GM23338 (cell line): ENCODE measurements around the gene RYR3. TPM values are rescaled to one million over a fixed set of nuclear protein-coding genes. Genes with fewer than 3 reads are reported as not detected.

Source experiments
- ATAC-seq: fragments of 200-7000 bp; cut with Tn5 transposase; 3 replicates; pipeline ENCODE4 v1.9.1; 2020
- DNase-seq: peaks from one replicate; pipeline ENCODE4 v3.0.0-alpha.2; 2015; ENCODE audit warnings: low spot score
- H2AFZ ChIP-seq: fragments of 200-600 bp; sonication (generic); 2 replicates; pipeline ENCODE4 v1.8.0; 2016; ENCODE audit warnings: antibody characterized with exemption, mild to moderate bottlenecking, moderate library complexity
- H3F3A ChIP-seq: fragments of 200-600 bp; sonication (generic); replicated peaks from 2 replicates; pipeline ENCODE4 v1.8.0; 2017; ENCODE audit warnings: antibody characterized with exemption, mixed run types, low read depth
- H3K27ac ChIP-seq: fragments of 200-600 bp; sonication (generic); 2 replicates; pipeline ENCODE4 v1.6.1; 2016; ENCODE audit warnings: low read depth
- H3K27me3 ChIP-seq: fragments of 200-600 bp; sonication (generic); 2 replicates; pipeline ENCODE4 v1.8.0; 2016; ENCODE audit warnings: mild to moderate bottlenecking, mixed run types, moderate library complexity; ENCODE audit not compliant: insufficient read depth
- H3K36me3 ChIP-seq: fragments of 200-600 bp; sonication (generic); 2 replicates; pipeline ENCODE4 v1.8.0; 2016; ENCODE audit warnings: mild to moderate bottlenecking; ENCODE audit not compliant: insufficient read depth
- H3K4me1 ChIP-seq: fragments of 200-600 bp; sonication (generic); 2 replicates; pipeline ENCODE4 v1.8.0; 2016; ENCODE audit warnings: mild to moderate bottlenecking, moderate library complexity; ENCODE audit not compliant: insufficient read depth
- H3K4me2 ChIP-seq: fragments of 200-600 bp; sonication (generic); 2 replicates; pipeline ENCODE4 v1.7.1; 2017; ENCODE audit warnings: mixed run types
- H3K4me3 ChIP-seq: fragments of 200-600 bp; sonication (generic); 2 replicates; pipeline ENCODE4 v1.6.1; 2016; ENCODE audit warnings: mixed run types
- H3K79me2 ChIP-seq: fragments of 200-600 bp; sonication (generic); replicated peaks from 2 replicates; pipeline ENCODE4 v1.8.0; 2017; ENCODE audit warnings: mild to moderate bottlenecking; ENCODE audit not compliant: insufficient read depth
- H3K9me2 ChIP-seq: fragments of 200-600 bp; sonication (generic); 2 replicates; pipeline ENCODE4 v1.8.0; 2017; ENCODE audit not compliant: insufficient read depth
- H4K20me1 ChIP-seq: fragments of 200-600 bp; sonication (generic); replicated peaks from 2 replicates; pipeline ENCODE4 v1.8.0; 2017; ENCODE audit warnings: mild to moderate bottlenecking; ENCODE audit not compliant: insufficient read depth
- H3K27ac Mint-ChIP-seq: 2 replicates; pipeline ENCODE4 v1.8.0; 2020; ENCODE audit warnings: inconsistent platforms, mild to moderate bottlenecking, moderate library complexity, mixed read lengths
- H3K27me3 Mint-ChIP-seq: 3 replicates; pipeline ENCODE4 v1.8.0; 2022; ENCODE audit warnings: low read depth, mild to moderate bottlenecking, moderate library complexity, mixed read lengths, inconsistent platforms; ENCODE audit not compliant: insufficient read depth, poor library complexity
- H3K36me3 Mint-ChIP-seq: 3 replicates; pipeline ENCODE4 v1.8.0; 2021; ENCODE audit warnings: low read depth, mild to moderate bottlenecking, inconsistent platforms, moderate library complexity, mixed read lengths
- H3K4me1 Mint-ChIP-seq: 3 replicates; pipeline ENCODE4 v1.8.0; 2020; ENCODE audit warnings: mild to moderate bottlenecking, inconsistent platforms, mixed read lengths
- H3K4me3 Mint-ChIP-seq: 3 replicates; pipeline ENCODE4 v1.8.0; 2021; ENCODE audit warnings: moderate library complexity, mild to moderate bottlenecking, inconsistent platforms, mixed read lengths
- H3K9me3 Mint-ChIP-seq: 3 replicates; pipeline ENCODE4 v1.8.0; 2020; ENCODE audit warnings: moderate library complexity, mild to moderate bottlenecking, inconsistent platforms, mixed read lengths
- CREB1 ChIP-seq: fragments of 250-450 bp; sonication (Bioruptor Pico); IDR thresholded peaks from 2 replicates; pipeline ENCODE4 v1.5.0; 2020; ENCODE audit warnings: low read depth, mild to moderate bottlenecking, moderate library complexity
- EZH2 ChIP-seq: fragments of 200-600 bp; sonication (generic); IDR thresholded peaks from one replicate; pipeline ENCODE4 v1.8.0; 2017; ENCODE audit warnings: antibody characterized with exemption, mild to moderate bottlenecking, low read depth; ENCODE audit not compliant: unreplicated experiment
- EZH2phosphoT487 ChIP-seq: fragments of 200-600 bp; sonication (generic); IDR thresholded peaks from one replicate; pipeline ENCODE4 v1.8.1; 2018; ENCODE audit warnings: antibody characterized with exemption; ENCODE audit not compliant: unreplicated experiment
- JUNB ChIP-seq: IDR thresholded peaks from one replicate; pipeline ENCODE4 v1.6.1; 2016; ENCODE audit warnings: antibody characterized with exemption; ENCODE audit not compliant: unreplicated experiment
- NANOG ChIP-seq: IDR thresholded peaks from 2 replicates; pipeline ENCODE4 v1.6.1; 2016; ENCODE audit warnings: antibody characterized with exemption, borderline replicate concordance
- POLR2AphosphoS5 ChIP-seq: IDR thresholded peaks from 2 replicates; pipeline ENCODE4 v1.6.1; 2016; ENCODE audit warnings: antibody characterized with exemption, low read depth
- REST ChIP-seq: IDR thresholded peaks from one replicate; pipeline ENCODE4 v1.6.1; 2018; ENCODE audit warnings: antibody characterized with exemption; ENCODE audit not compliant: unreplicated experiment
- STAT1 ChIP-seq: IDR thresholded peaks from one replicate; pipeline ENCODE4 v1.6.1; 2016; ENCODE audit warnings: antibody characterized with exemption; ENCODE audit not compliant: unreplicated experiment
- ZNF114 ChIP-seq: fragments of 250-450 bp; sonication (Bioruptor Pico); IDR thresholded peaks from 2 replicates; pipeline ENCODE4 v1.5.0; 2020; ENCODE audit warnings: mild to moderate bottlenecking, moderate library complexity
- ZNF331 ChIP-seq: fragments of 250-450 bp; sonication (Bioruptor Pico); IDR thresholded peaks from 2 replicates; pipeline ENCODE4 v1.5.0; 2020; ENCODE audit warnings: low read depth, mild to moderate bottlenecking, moderate library complexity
- ZNF462 ChIP-seq: fragments of 250-450 bp; sonication (Bioruptor Pico); IDR thresholded peaks from 2 replicates; pipeline ENCODE4 v1.5.0; 2020; ENCODE audit warnings: mild to moderate bottlenecking, moderate library complexity
- polyA plus RNA-seq: library from polyadenylated mRNA; unstranded; fragments of >200 nt; fragmentation: Nextera tagmentation; extraction: Ambion mirVana; gene quantifications from 2 replicates; pipeline ENCODE4 v1.2.1, GENCODE V29; 2016
- total RNA-seq: library from RNA; depleted of rRNA; stranded (reverse); fragments of >200 nt; shearing (Covaris generic); gene quantifications from 2 replicates; pipeline ENCODE4 v1.2.3, GENCODE V29; 2014

Gene RYR3
- total and polyA plus RNA-seq, 2 experiments from 2014 or later, result 1.1 to 1.2 TPM

GRCh38 chr15:33636234-33636633 is 325.5 kb downstream of the RYR3 start (continued):
- no peak for TF ChIP-seq REST

- DNase-seq, result no peak
- Mint-ChIP-seq H3K9me3 (no peaks in the 10 kb centered on the region), H3K27ac (no peak overlapping the region), H3K4me3 (no peak overlapping the region), H3K4me1 (peaks cover 6% of the 10 kb centered on the region; the same call in 1 of the 3 replicates), H3K27me3 (peaks cover 2% of the 10 kb centered on the region), H3K36me3 (no peaks in the 10 kb centered on the region)
- Histone ChIP-seq H3K4me3 (no peak overlapping the region), H2AFZ (no peak overlapping the region), H3K27ac (no peak overlapping the region), H3K9me2 (peaks cover 3% of the 10 kb centered on the region; the same call in 1 of the 2 replicates), H3K27me3 (no peaks in the 10 kb centered on the region), H4K20me1 (no peaks in the 10 kb centered on the region), H3F3A (no peaks in the 10 kb centered on the region), H3K36me3 (no peaks in the 10 kb centered on the region), H3K4me2 (no peak overlapping the region), H3K79me2 (no peaks in the 10 kb centered on the region), H3K4me1 (no peaks in the 10 kb centered on the region)
- ATAC-seq, result no peak
- TF ChIP-seq CREB1 (CRISPR knock-in tag) (no peak), ZNF114 (no peak), POLR2AphosphoS5 (no peak), NANOG (no peak), STAT1 (no peak), REST (no peak), EZH2 (no peak), ZNF331 (CRISPR knock-in tag) (no peak), ZNF462 (CRISPR knock-in tag) (no peak), JUNB (no peak), EZH2phosphoT487 (no peak)
Measured at GRCh38 chr15:33636958-33637357, 326.2 kb downstream of the RYR3 start.
